Subcutaneous abdominal adipose tissue (tissue), 5 donors: ENCODE results near the gene KLF11.
A peak's percentile ranks its signal among the peaks of the same experiment; 100 is the strongest.
"Not testable (repeated sequence)": the region's sequence is repeated elsewhere in the genome, so short reads cannot be mapped to it uniquely, and the experiment has no call there.

Source experiments
- H3K27ac ChIP-seq: one replicate; pipeline ENCODE4 v1.7.0; 2013; ENCODE audit warnings: low read depth, mild to moderate bottlenecking, inconsistent platforms, low read length, moderate library complexity
- H3K27me3 ChIP-seq, 5 donors: one replicate each; pipeline ENCODE4 v1.7.0; 2013; ENCODE audit warnings: low read length in 5 of 5, inconsistent platforms in 1 of 5; ENCODE audit not compliant: control insufficient read depth in 5 of 5, insufficient read depth in 4 of 5
- H3K36me3 ChIP-seq, 5 donors: one replicate each; pipeline ENCODE4 v1.7.0; 2013; ENCODE audit warnings: low read length in 5 of 5; ENCODE audit not compliant: control insufficient read depth in 5 of 5, insufficient read depth in 5 of 5
- H3K4me1 ChIP-seq, 5 donors: one replicate each; pipeline ENCODE4 v1.7.0; 2013; ENCODE audit warnings: low read length in 5 of 5, mild to moderate bottlenecking in 3 of 5, moderate library complexity in 1 of 5; ENCODE audit not compliant: control insufficient read depth in 5 of 5, insufficient read depth in 5 of 5
- H3K4me3 ChIP-seq, 5 donors: one replicate each; pipeline ENCODE4 v1.7.0; 2013; ENCODE audit warnings: low read length in 5 of 5, low read depth in 1 of 5
- H3K9ac ChIP-seq, 5 donors: one replicate each; pipeline ENCODE4 v1.7.0; 2013; ENCODE audit warnings: low read length in 5 of 5, mild to moderate bottlenecking in 4 of 5, moderate library complexity in 3 of 5
- H3K9me3 ChIP-seq, 5 donors: one replicate each; pipeline ENCODE4 v1.7.0; 2013; ENCODE audit warnings: low read length in 5 of 5; ENCODE audit not compliant: control insufficient read depth in 5 of 5
- donor health status: healthy.
- donor health status: healthy.
- donor health status: healthy.
- donor health status: healthy.
- donor health status: healthy.

KLF11 gene

DNA sequence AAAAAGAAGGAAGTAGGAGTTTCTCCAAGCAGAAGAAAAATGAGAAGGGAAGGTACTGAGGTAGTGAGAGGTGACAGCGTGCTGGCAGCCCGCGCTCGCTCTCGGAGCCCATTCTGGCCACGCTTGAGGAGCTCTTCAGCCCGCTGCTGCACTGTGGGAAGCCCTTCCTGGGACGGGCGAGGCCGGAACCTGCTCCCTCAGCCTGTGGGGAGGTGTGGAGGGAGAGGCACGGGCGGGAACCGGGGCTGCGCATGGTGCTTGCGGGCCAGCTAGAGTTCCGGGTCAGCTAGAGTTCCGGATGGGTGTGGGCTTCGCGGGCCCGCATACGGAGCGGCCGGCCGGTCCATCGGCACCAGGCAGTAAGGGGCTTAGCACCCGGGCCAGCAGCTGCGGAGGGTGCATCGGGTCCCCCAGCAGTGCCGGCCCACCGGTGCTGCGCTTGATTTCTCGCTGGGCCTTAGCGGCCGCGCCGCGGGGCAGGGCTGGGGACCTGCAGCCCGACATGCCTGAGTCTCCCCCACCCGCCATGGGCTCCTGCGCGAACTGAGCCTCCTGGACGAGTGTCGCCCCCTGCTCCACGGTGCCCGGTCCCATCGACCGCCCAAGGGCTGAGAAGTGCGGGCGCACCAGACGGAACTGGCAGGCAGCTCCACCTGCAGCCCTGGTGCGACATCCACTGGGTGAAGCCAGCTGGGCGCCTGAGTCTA lies 48.0 kb downstream of the KLF11 start:
- Histone ChIP-seq H3K4me1 (peaks cover 0 to 8% (median 6%) of the 10 kb centered on the region in 5 donors), H3K27ac (no peak overlapping the region), H3K4me3 (peak overlapping the region in 3 of 5 donors; percentile 38 to 54 (median 49)), H3K36me3 (no peaks in the 10 kb centered on the region), H3K9ac (no peak overlapping the region), H3K9me3 (no peaks in the 10 kb centered on the region), H3K27me3 (peaks cover 5 to 35% (median 19%) of the 10 kb centered on the region in 5 donors)

DNA sequence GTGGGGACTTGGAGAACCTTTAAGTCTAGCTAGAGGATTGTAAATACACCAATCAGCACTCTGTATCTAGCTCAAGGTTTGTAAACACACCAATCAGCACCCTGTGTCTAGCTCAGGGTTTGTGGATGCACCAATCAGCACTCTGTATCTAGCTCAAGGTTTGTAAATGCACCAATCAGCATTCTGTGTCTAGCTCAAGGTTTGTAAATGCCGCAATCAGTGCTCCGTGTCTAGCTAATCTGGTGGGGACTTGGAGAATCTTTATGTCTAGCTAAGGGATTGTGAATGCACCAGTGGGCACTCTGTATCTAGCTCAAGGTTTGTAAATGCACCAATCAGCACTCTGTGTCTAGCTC lies 48.5 kb downstream of the KLF11 start:
- Histone ChIP-seq H3K4me3 (peak overlapping the region in 1 of 5 donors; percentile 49), H3K27me3 (peaks cover 5 to 35% (median 19%) of the 10 kb centered on the region in 5 donors)
- H3K27ac ChIP-seq, H3K36me3 ChIP-seq, H3K9me3 ChIP-seq, H3K9ac ChIP-seq, H3K4me1 ChIP-seq: not testable (repeated sequence)

DNA sequence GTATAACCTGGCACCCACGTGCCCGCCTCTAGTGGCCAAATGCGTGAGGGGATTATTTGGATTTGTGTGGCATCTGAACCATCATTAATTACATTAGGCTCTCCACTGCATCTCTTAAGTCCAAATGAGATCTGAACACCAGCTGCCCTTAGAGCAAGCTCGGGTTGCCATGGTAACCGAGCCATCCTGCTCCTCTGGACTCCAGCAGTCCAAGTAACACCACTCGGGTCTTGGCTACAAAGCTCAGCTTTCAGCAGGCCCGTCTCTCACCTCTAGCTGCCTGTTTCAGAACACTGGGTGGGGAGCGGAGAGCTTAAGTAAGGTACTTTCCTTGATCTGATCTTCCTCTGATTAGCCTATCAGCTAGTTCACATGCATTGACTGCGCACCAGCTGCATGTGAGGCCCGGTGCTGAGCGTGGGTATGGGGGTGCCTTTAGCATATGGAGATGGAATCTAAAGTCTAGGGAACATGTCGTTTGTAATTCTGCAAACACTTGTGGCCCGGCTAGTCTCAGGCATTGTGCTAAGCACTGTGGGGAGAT lies 51.0 kb downstream of the KLF11 start:
- H3K9ac ChIP-seq: no peak overlapping the region
- no peak overlapping the region for H3K4me3 ChIP-seq
- H3K27ac ChIP-seq: no peak overlapping the region
- H3K27me3 ChIP-seq: peaks cover 5 to 33% (median 19%) of the 10 kb centered on the region in 5 donors
- no peaks in the 10 kb centered on the region for H3K36me3 ChIP-seq
- H3K9me3 ChIP-seq: no peaks in the 10 kb centered on the region
- peaks cover 0 to 11% (median 8%) of the 10 kb centered on the region in 5 donors for H3K4me1 ChIP-seq

DNA sequence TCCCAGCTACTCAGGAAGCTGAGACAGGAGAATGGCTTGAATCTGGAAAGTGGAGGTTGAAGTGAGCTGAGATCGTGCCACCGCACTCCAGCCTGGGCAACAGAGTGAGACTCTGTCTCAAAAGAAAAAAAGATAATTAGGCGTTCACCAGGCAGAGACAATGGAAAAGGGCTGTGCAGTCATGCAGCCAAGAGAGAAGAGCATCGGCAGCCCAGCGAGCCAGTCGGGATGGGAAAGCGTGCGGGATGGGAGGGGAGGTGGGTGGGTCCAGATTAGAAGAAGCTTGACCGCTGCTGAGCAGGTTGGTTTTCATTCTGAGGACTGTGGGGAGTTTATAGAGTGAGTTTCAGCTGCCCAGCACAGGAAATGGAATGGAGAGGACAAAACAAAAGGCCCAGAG lies 51.8 kb downstream of the KLF11 start:
- Histone ChIP-seq H3K4me1 (peaks cover 0 to 11% (median 8%) of the 10 kb centered on the region in 5 donors), H3K9ac (no peak overlapping the region), H3K4me3 (no peak overlapping the region)

DNA sequence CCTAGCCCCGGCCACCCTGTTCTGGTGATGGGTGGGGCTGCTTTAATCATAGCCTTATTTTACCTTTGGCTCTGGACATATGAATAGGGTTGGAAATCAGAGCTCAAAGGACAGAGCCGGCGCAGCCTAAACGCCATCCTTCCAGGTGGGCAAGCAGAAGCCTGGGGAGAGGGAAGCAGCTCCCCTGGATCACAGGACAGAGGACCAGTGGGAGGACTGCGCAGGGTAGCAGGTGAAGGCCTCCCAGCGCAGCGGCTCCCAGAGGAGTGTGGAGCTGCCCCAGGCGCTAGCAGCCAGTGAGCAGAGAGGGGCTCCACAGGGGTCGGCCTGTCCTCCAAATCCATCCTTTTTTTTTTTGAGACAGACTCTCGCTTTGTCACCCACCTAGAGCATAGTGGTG lies 53.3 kb downstream of the KLF11 start:
- Histone ChIP-seq H3K4me1 (peaks cover 0 to 5% (median under 1%) of the 10 kb centered on the region in 5 donors), H3K9ac (no peak overlapping the region), H3K9me3 (no peaks in the 10 kb centered on the region), H3K4me3 (no peak overlapping the region), H3K27ac (no peak overlapping the region), H3K27me3 (peaks cover 6 to 20% (median 16%) of the 10 kb centered on the region in 5 donors), H3K36me3 (no peaks in the 10 kb centered on the region)

More for the DNA sequence above, 51.8 kb downstream of the KLF11 start:
- peaks cover 5 to 27% (median 19%) of the 10 kb centered on the region in 5 donors for H3K27me3 ChIP-seq
- H3K36me3 ChIP-seq: no peaks in the 10 kb centered on the region
- no peak overlapping the region for H3K27ac ChIP-seq
- no peaks in the 10 kb centered on the region for H3K9me3 ChIP-seq

DNA sequence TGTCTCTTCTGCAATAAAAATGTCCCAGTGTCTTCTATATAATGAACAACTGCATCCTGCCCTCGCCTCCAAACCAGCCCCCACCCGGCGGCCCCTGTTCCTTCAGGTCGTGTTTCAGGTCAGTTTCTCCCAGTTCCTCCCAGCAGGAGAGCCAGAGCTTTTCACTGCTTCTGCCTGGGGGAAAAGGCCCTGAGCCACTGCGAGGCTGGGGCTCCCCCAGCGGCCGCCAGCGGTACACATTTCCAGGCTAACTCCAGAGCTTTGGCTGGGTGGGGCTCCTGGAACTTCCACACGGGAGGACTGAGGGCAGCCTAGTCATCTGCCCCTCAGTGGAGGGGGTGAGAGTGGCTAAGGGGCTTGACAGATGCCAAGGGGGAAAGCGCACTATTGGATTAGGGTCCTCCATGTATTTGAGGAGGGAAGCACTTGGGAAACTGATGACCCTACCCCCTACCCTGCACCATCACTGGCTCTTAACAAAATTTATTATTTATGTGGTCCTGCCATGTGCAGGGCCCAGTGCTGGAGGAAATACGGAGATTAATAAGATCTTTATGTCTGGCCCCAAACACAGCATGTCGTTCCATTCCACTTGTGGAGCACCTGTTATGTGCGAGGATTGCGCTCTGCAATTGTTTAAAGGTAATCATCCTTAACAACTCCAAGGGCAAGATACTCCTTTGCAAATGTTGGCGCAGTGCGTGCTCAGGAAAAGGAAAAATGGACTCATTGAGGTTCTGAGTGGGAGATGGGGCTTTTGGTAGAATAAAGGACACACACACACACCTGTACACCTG lies 54.2 kb downstream of the KLF11 start:
- Histone ChIP-seq H3K4me3 (no peak overlapping the region), H3K27ac (no peak overlapping the region), H3K9me3 (no peaks in the 10 kb centered on the region), H3K9ac (no peak overlapping the region), H3K27me3 (peaks cover 6 to 20% (median 13%) of the 10 kb centered on the region in 5 donors), H3K36me3 (no peaks in the 10 kb centered on the region), H3K4me1 (peaks cover 0 to 5% (median 0%) of the 10 kb centered on the region in 5 donors)

DNA sequence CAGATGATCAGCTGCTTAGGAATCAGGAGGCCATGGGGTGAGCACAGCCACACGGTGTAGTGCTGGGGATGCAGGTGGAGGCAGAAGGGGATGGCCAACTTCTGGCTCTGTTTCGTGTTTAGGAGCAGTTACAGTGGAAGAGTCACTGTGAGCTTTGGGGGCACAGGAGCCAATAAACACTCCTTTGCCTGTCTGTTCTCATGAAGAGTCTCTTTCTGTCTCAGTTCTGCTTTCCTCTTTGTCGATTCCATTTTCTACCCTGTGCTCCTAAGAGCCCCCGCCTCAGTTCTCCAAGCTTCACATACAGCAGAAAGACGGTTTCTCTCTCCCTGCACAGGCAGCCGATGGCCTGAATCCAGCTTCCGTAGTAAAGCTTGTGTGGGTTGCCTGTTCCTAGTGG lies 58.1 kb downstream of the KLF11 start:
- Histone ChIP-seq H3K4me3 (no peak overlapping the region), H3K4me1 (peaks cover 0 to 5% (median 0%) of the 10 kb centered on the region in 5 donors), H3K27me3 (peaks cover 0 to 5% (median 0%) of the 10 kb centered on the region in 5 donors), H3K27ac (no peak overlapping the region), H3K9ac (no peak overlapping the region), H3K9me3 (peaks cover 0 to 3% (median 0%) of the 10 kb centered on the region in 5 donors), H3K36me3 (no peaks in the 10 kb centered on the region)

DNA sequence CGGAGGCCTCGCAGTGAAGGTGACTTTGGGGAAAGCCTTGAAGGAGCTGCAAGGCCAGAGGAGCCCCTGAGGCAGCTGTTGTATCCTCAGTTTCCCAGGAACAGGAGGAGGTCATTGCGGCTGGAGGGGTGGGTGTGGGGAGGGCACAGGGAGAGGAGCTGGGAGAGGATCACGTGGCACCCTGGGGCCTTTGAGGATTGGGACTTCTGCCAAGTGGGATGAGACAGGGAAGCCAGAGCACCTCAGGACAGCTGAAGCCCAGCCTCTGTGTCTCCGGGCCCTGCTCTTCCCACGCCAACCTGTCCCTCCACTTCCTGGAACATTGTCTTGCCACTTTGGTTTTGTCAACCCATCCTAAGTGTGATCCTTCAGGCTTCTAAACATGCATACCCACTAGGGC lies 59.8 kb downstream of the KLF11 start:
- Histone ChIP-seq H3K9me3 (peaks cover 0 to 5% (median 0%) of the 10 kb centered on the region in 5 donors), H3K4me1 (peaks cover 0 to 3% (median 0%) of the 10 kb centered on the region in 5 donors), H3K36me3 (no peaks in the 10 kb centered on the region), H3K4me3 (no peak overlapping the region), H3K27me3 (peaks cover 0 to 5% (median 0%) of the 10 kb centered on the region in 5 donors), H3K27ac (no peak overlapping the region), H3K9ac (no peak overlapping the region)
